IPS-18a (cell line): ENCODE data around the gene PHEX.

Source experiments
- H3K27ac ChIP-seq: one replicate; pipeline ENCODE4 v1.5.1; 2013; ENCODE audit warnings: low read length
- H3K27me3 ChIP-seq: one replicate; pipeline ENCODE4 v1.6.1; 2013; ENCODE audit warnings: mild to moderate bottlenecking, low read length; ENCODE audit not compliant: control insufficient read depth, insufficient read depth
- H3K36me3 ChIP-seq: one replicate; pipeline ENCODE4 v1.6.1; 2013; ENCODE audit warnings: low read depth, low read length; ENCODE audit not compliant: control insufficient read depth
- H3K4me1 ChIP-seq: one replicate; pipeline ENCODE4 v1.6.1; 2013; ENCODE audit warnings: low read depth, low read length; ENCODE audit not compliant: control insufficient read depth
- H3K4me3 ChIP-seq: one replicate; pipeline ENCODE4 v1.5.1; 2013; ENCODE audit warnings: low read length
- H3K9ac ChIP-seq: one replicate; pipeline ENCODE4 v1.6.1; 2013; ENCODE audit warnings: mild to moderate bottlenecking, low read length, moderate library complexity
- H3K9me3 ChIP-seq: one replicate; pipeline ENCODE4 v1.6.1; 2013; ENCODE audit warnings: low read depth, low read length; ENCODE audit not compliant: control insufficient read depth

The PHEX gene

GRCh38 chrX:22015139-22015750 lies 16.9 kb upstream of the PHEX start:
- H3K27me3 ChIP-seq, result no peaks in the 10 kb centered on the region
- H3K9ac ChIP-seq, result no peak overlapping the region
- no peaks in the 10 kb centered on the region for H3K36me3 ChIP-seq
- no peaks in the 10 kb centered on the region for H3K9me3 ChIP-seq
- H3K4me1 ChIP-seq, result no peaks in the 10 kb centered on the region
- H3K27ac ChIP-seq, result no peak overlapping the region
- H3K4me3 ChIP-seq, result no peak overlapping the region

- H3K4me1 ChIP-seq, result no peaks in the 10 kb centered on the region
- H3K36me3 ChIP-seq, result no peaks in the 10 kb centered on the region
- no peaks in the 10 kb centered on the region for H3K27me3 ChIP-seq
- H3K9ac ChIP-seq, result no peak overlapping the region
- H3K27ac ChIP-seq, result no peak overlapping the region
- H3K9me3 ChIP-seq, result peaks cover 10% of the 10 kb centered on the region
- no peak overlapping the region for H3K4me3 ChIP-seq
These were observed 10.3 kb upstream of the PHEX start for GRCh38 chrX:22021751-22022324.

GRCh38 chrX:22024577-22024976 lies 7.5 kb upstream of the PHEX start:
- H3K27ac ChIP-seq, result no peak overlapping the region
- no peaks in the 10 kb centered on the region for H3K36me3 ChIP-seq
- H3K27me3 ChIP-seq, result no peaks in the 10 kb centered on the region
- no peak overlapping the region for H3K4me3 ChIP-seq
- H3K9me3 ChIP-seq, result peaks cover 10% of the 10 kb centered on the region
- H3K9ac ChIP-seq, result no peak overlapping the region
- no peaks in the 10 kb centered on the region for H3K4me1 ChIP-seq

- no peak overlapping the region for H3K4me3 ChIP-seq
- H3K9me3 ChIP-seq, result peaks cover 10% of the 10 kb centered on the region
- no peak overlapping the region for H3K27ac ChIP-seq
- no peaks in the 10 kb centered on the region for H3K4me1 ChIP-seq
- no peak overlapping the region for H3K9ac ChIP-seq
- no peaks in the 10 kb centered on the region for H3K27me3 ChIP-seq
- no peaks in the 10 kb centered on the region for H3K36me3 ChIP-seq
These were observed 6.4 kb upstream of the PHEX start for GRCh38 chrX:22025751-22026150.

- Histone ChIP-seq H3K9ac (no peak overlapping the region), H3K9me3 (peaks cover 5% of the 10 kb centered on the region), H3K27ac (no peak overlapping the region), H3K4me1 (no peaks in the 10 kb centered on the region), H3K36me3 (no peaks in the 10 kb centered on the region), H3K4me3 (no peak overlapping the region), H3K27me3 (no peaks in the 10 kb centered on the region)
These were observed 5.4 kb upstream of the PHEX start for GRCh38 chrX:22026731-22027130.

GRCh38 chrX:22032506-22032905 lies 381 bp downstream of the PHEX start:
- Histone ChIP-seq H3K27me3 (no peaks in the 10 kb centered on the region), H3K9me3 (no peaks in the 10 kb centered on the region), H3K9ac (no peak overlapping the region), H3K4me1 (peaks cover 2% of the 10 kb centered on the region), H3K27ac (no peak overlapping the region), H3K4me3 (no peak overlapping the region), H3K36me3 (no peaks in the 10 kb centered on the region)

GRCh38 chrX:22033818-22034217 lies 1.7 kb downstream of the PHEX start:
- Histone ChIP-seq H3K4me1 (peaks cover 4% of the 10 kb centered on the region), H3K9ac (no peak overlapping the region), H3K36me3 (no peaks in the 10 kb centered on the region), H3K9me3 (no peaks in the 10 kb centered on the region), H3K4me3 (no peak overlapping the region), H3K27ac (no peak overlapping the region), H3K27me3 (no peaks in the 10 kb centered on the region)

- Histone ChIP-seq H3K9ac (no peak overlapping the region), H3K36me3 (no peaks in the 10 kb centered on the region), H3K27me3 (no peaks in the 10 kb centered on the region), H3K4me1 (peaks cover 4% of the 10 kb centered on the region), H3K4me3 (no peak overlapping the region), H3K27ac (no peak overlapping the region), H3K9me3 (no peaks in the 10 kb centered on the region)
These were observed 3.1 kb downstream of the PHEX start for GRCh38 chrX:22035236-22035635.

- no peak overlapping the region for H3K27ac ChIP-seq
- no peak overlapping the region for H3K9ac ChIP-seq
- H3K4me3 ChIP-seq, result no peak overlapping the region
- H3K36me3 ChIP-seq, result no peaks in the 10 kb centered on the region
- peaks cover 4% of the 10 kb centered on the region for H3K4me1 ChIP-seq
- no peaks in the 10 kb centered on the region for H3K9me3 ChIP-seq
- H3K27me3 ChIP-seq, result no peaks in the 10 kb centered on the region
These were observed 5.1 kb downstream of the PHEX start for GRCh38 chrX:22037225-22037624.

- Histone ChIP-seq H3K27me3 (no peaks in the 10 kb centered on the region), H3K4me3 (no peak overlapping the region), H3K9ac (no peak overlapping the region), H3K9me3 (no peaks in the 10 kb centered on the region), H3K4me1 (peaks cover 4% of the 10 kb centered on the region), H3K27ac (no peak overlapping the region), H3K36me3 (no peaks in the 10 kb centered on the region)
These were observed 5.9 kb downstream of the PHEX start for GRCh38 chrX:22037911-22038537.

GRCh38 chrX:22039541-22039940 lies 7.4 kb downstream of the PHEX start:
- no peaks in the 10 kb centered on the region for H3K36me3 ChIP-seq
- no peak overlapping the region for H3K27ac ChIP-seq
- H3K27me3 ChIP-seq, result no peaks in the 10 kb centered on the region
- H3K9me3 ChIP-seq, result peaks cover 3% of the 10 kb centered on the region
- H3K4me1 ChIP-seq, result peaks cover 4% of the 10 kb centered on the region
- no peak overlapping the region for H3K9ac ChIP-seq
- no peak overlapping the region for H3K4me3 ChIP-seq

- peaks cover 3% of the 10 kb centered on the region for H3K9me3 ChIP-seq
- no peaks in the 10 kb centered on the region for H3K36me3 ChIP-seq
- no peak overlapping the region for H3K27ac ChIP-seq
- peaks cover 4% of the 10 kb centered on the region for H3K4me1 ChIP-seq
- H3K9ac ChIP-seq, result no peak overlapping the region
- no peak overlapping the region for H3K4me3 ChIP-seq
- H3K27me3 ChIP-seq, result no peaks in the 10 kb centered on the region
These were observed 8.1 kb downstream of the PHEX start for GRCh38 chrX:22040184-22040583.
